GM12878 (cell line): ENCODE data around the gene C1orf52. TPM values are rescaled to one million over a fixed set of nuclear protein-coding genes. Genes with fewer than 3 reads are reported as not detected.

Experiments
- BACH1 ChIP-seq: fragments of 450-650 bp; IDR thresholded peaks from 2 replicates; pipeline ENCODE4 v1.6.1; 2017; ENCODE audit warnings: mild to moderate bottlenecking, borderline replicate concordance
- BHLHE40 ChIP-seq, 2 experiments: fragments of 450-650 bp in 1 of 2; IDR thresholded peaks; 2 replicates each; pipeline ENCODE4 v1.6.1; 2011 to 2017; ENCODE audit warnings: low read depth in 2 of 2, borderline replicate concordance in 1 of 2, improper control_type of control experiment in 1 of 2, low read length in 1 of 2, mild to moderate bottlenecking in 1 of 2
- CBX5 ChIP-seq: sonication (generic); IDR thresholded peaks from 2 replicates; pipeline ENCODE4 v1.6.1; 2016; ENCODE audit warnings: low read depth, moderate library complexity, mild to moderate bottlenecking, inconsistent platforms
- CHD4 ChIP-seq: fragments of 200-600 bp; sonication (generic); IDR thresholded peaks from 2 replicates; pipeline ENCODE4 v1.6.1; 2016; ENCODE audit warnings: mild to moderate bottlenecking
- EED ChIP-seq: sonication (generic); IDR thresholded peaks from 2 replicates; pipeline ENCODE4 v1.6.1; 2016; ENCODE audit warnings: antibody characterized with exemption, low read depth
- LARP7 ChIP-seq: fragments of 450-650 bp; IDR thresholded peaks from 2 replicates; pipeline ENCODE4 v1.6.1; 2017; ENCODE audit warnings: mild to moderate bottlenecking
- MEF2A ChIP-seq: IDR thresholded peaks from 2 replicates; pipeline ENCODE4 v1.6.1; 2011; ENCODE audit warnings: low read depth, mild to moderate bottlenecking, low read length, moderate library complexity; ENCODE audit not compliant: insufficient read depth
- MXI1 ChIP-seq: fragments of 150-350 bp; IDR thresholded peaks from 2 replicates; pipeline ENCODE4 v1.6.1; 2011; ENCODE audit warnings: low read depth, mild to moderate bottlenecking, inconsistent platforms, low read length, improper control_type of control experiment
- NR2C1 ChIP-seq: fragments of 450-650 bp; IDR thresholded peaks from 2 replicates; pipeline ENCODE4 v1.6.1; 2017; ENCODE audit warnings: antibody characterized with exemption, mild to moderate bottlenecking, moderate library complexity
- NR2C2 ChIP-seq: IDR thresholded peaks from 2 replicates; pipeline ENCODE4 v1.6.1; 2011; ENCODE audit warnings: borderline replicate concordance, low read depth; ENCODE audit not compliant: control insufficient read depth, insufficient read length
- RAD21 ChIP-seq: IDR thresholded peaks from 2 replicates; pipeline ENCODE4 v1.6.1; 2011; ENCODE audit warnings: mild to moderate bottlenecking, low read depth, low read length, moderate library complexity; ENCODE audit not compliant: insufficient read depth
- RCOR1 ChIP-seq: conservative IDR thresholded peaks from 2 replicates; pipeline ENCODE4 v1.6.1; 2012; ENCODE audit warnings: low read depth, low read length, improper control_type of control experiment
- RFX5 ChIP-seq: IDR thresholded peaks from 2 replicates; pipeline ENCODE4 v1.6.1; 2011; ENCODE audit warnings: low read depth, low read length, improper control_type of control experiment
- SMC3 ChIP-seq: IDR thresholded peaks from 2 replicates; pipeline ENCODE4 v1.6.1; 2011; ENCODE audit warnings: low read length, improper control_type of control experiment, borderline replicate concordance
- ZNF274 ChIP-seq: IDR thresholded peaks from one replicate; pipeline ENCODE4 v1.8.0; 2011; ENCODE audit not compliant: insufficient read length, insufficient read depth
- polyA plus RNA-seq, 11 experiments: library from polyadenylated mRNA; depleted of rRNA in 4 of 11; unstranded in 6 of 11; stranded (reverse) in 5 of 11; fragments of >200 nt; fragmentation: Nextera tagmentation in 4 of 11; fragmentation: Illumina TruSeq in 1 of 11; extraction: Ambion mirVana in 4 of 11; extraction: Trizol in 1 of 11; gene quantifications; 1 replicate in 1 of 11; 2 replicates in 10 of 11; pipeline versions ENCODE4 v1.2.1 to v1.2.3, GENCODE V29; 2011 to 2016; ENCODE audit warnings: inconsistent platforms in 2 of 11, missing spikeins in 2 of 11, low read depth in 1 of 11
- total RNA-seq, 4 experiments: library from RNA; depleted of rRNA in 3 of 4; stranded (reverse); fragments of >200 nt in 3 of 4; fragmentation: Illumina TruSeq in 1 of 4; extraction: Trizol in 1 of 4; gene quantifications; 2 replicates each; pipeline versions ENCODE4 v1.2.1 to v1.2.3, GENCODE V29; 2013 to 2021
- TF ChIP-seq, protein P1 (sequence below): fragments of 450-650 bp; IDR thresholded peaks from 2 replicates; pipeline ENCODE4 v1.6.1; 2018; ENCODE audit warnings: borderline replicate concordance, mild to moderate bottlenecking; ENCODE audit not compliant: partially characterized antibody
- TF ChIP-seq, protein P2 (sequence below): IDR thresholded peaks from 2 replicates; pipeline ENCODE4 v1.6.1; 2011; ENCODE audit warnings: borderline replicate concordance, low read depth, mild to moderate bottlenecking, moderate library complexity, mixed read lengths, low read length; ENCODE audit not compliant: insufficient read depth; ENCODE audit errors: extremely low read length
- TF ChIP-seq, protein P3 (sequence below): fragments of 450-650 bp; formaldehyde crosslinking; IDR thresholded peaks from 2 replicates; pipeline ENCODE4 v1.4.0; 2022; ENCODE audit warnings: mild to moderate bottlenecking, moderate library complexity
- TF ChIP-seq, protein P4 (sequence below): fragments of 450-650 bp; IDR thresholded peaks from 2 replicates; pipeline ENCODE4 v1.6.1; 2016; ENCODE audit warnings: mild to moderate bottlenecking
- TF ChIP-seq, protein P5 (sequence below): fragments of 450-650 bp; IDR thresholded peaks from 2 replicates; pipeline ENCODE4 v1.6.1; 2017; ENCODE audit warnings: borderline replicate concordance

Gene C1orf52
- total and polyA plus RNA-seq, 10 of the 15 experiments (the other 5 are each of a cell fraction or from before 2014, with no cell fraction given) = 9.4 to 39.5 (median 17.6) TPM

DNA sequence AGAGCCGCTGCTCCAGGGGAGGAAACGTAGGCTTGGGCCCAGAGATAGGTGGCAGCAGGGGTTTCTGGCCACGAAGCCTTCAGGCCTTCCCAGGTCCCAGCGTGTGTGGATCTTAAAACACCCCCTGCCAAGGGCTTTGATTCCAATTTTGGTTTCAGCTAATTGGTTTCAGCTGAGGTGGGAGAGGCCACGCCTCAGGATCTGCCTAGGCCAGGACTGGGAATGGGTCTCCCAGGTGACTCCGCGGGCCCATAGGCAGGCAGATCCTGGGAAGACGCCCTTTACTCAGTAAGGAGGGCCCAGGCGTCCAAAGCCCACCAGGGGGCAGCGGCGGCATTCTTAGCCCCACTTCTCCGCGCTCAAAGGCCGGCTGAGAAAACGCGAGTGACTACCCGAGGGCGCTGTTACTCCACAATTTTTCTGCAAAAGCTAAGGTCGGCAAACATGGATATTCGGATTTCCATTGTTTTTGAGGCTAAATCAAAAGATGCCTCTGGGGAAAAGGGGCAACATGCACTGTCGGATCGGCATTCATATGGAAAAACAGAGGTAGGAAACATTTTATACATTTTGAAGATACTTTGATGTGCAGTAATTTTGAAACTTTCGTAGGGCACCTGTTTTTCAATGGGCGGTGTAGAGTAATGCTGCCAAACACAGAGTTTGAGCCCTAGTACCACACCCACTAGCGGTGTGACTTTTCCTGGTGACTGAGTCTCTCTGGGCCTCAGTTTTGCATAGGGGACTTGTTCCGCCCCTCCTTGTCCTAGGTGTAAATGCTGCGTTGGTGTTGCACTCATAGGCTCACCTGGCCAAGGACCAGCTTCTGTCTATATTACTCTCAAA lies 48.7 kb upstream of the C1orf52 start (continued):
- TF ChIP-seq, protein P1, sequence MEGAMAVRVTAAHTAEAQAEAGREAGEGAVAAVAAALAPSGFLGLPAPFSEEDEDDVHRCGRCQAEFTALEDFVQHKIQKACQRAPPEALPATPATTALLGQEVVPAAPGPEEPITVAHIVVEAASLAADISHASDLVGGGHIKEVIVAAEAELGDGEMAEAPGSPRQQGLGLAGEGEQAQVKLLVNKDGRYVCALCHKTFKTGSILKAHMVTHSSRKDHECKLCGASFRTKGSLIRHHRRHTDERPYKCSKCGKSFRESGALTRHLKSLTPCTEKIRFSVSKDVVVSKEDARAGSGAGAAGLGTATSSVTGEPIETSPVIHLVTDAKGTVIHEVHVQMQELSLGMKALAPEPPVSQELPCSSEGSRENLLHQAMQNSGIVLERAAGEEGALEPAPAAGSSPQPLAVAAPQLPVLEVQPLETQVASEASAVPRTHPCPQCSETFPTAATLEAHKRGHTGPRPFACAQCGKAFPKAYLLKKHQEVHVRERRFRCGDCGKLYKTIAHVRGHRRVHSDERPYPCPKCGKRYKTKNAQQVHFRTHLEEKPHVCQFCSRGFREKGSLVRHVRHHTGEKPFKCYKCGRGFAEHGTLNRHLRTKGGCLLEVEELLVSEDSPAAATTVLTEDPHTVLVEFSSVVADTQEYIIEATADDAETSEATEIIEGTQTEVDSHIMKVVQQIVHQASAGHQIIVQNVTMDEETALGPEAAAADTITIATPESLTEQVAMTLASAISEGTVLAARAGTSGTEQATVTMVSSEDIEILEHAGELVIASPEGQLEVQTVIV = no peak
- TF ChIP-seq NR2C1 = no peak
- no peak for TF ChIP-seq MXI1
- TF ChIP-seq RFX5 = no peak
- TF ChIP-seq, protein P2, sequence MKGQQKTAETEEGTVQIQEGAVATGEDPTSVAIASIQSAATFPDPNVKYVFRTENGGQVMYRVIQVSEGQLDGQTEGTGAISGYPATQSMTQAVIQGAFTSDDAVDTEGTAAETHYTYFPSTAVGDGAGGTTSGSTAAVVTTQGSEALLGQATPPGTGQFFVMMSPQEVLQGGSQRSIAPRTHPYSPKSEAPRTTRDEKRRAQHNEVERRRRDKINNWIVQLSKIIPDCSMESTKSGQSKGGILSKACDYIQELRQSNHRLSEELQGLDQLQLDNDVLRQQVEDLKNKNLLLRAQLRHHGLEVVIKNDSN = no peak
- TF ChIP-seq CHD4 = no peak
- 0 out of 4 replicates have a peak, but pooled peaks of 1 of the 2 experiments have one; percentile 27 for TF ChIP-seq BHLHE40 (IDR thresholded peaks at IDR 0.05; ENCODE audit: borderline replicate concordance in 1 of 2, low read depth in 2 of 2, low read length in 1 of 2)
- peak; percentile 86 for TF ChIP-seq RAD21
- no peak for TF ChIP-seq EED
- no peak for TF ChIP-seq CBX5
- no peak for TF ChIP-seq NR2C2
- TF ChIP-seq BACH1 = no peak
- no peak for TF ChIP-seq LARP7
- TF ChIP-seq MEF2A = no peak
- TF ChIP-seq, protein P3, sequence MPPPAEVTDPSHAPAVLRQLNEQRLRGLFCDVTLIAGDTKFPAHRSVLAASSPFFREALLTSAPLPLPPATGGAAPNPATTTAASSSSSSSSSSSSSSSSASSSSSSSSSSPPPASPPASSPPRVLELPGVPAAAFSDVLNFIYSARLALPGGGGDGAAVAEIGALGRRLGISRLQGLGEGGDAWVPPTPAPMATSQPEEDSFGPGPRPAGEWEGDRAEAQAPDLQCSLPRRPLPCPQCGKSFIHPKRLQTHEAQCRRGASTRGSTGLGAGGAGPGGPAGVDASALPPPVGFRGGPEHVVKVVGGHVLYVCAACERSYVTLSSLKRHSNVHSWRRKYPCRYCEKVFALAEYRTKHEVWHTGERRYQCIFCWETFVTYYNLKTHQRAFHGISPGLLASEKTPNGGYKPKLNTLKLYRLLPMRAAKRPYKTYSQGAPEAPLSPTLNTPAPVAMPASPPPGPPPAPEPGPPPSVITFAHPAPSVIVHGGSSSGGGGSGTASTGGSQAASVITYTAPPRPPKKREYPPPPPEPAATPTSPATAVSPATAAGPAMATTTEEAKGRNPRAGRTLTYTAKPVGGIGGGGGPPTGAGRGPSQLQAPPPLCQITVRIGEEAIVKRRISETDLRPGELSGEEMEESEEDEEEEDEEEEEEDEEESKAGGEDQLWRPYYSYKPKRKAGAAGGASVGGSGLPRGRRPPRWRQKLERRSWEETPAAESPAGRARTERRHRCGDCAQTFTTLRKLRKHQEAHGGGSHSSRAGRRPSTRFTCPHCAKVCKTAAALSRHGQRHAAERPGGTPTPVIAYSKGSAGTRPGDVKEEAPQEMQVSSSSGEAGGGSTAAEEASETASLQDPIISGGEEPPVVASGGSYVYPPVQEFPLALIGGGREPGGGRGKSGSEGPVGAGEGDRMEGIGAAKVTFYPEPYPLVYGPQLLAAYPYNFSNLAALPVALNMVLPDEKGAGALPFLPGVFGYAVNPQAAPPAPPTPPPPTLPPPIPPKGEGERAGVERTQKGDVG (CRISPR knock-in tag) = no peak
- TF ChIP-seq SMC3 = peak; percentile 79
- TF ChIP-seq, protein P4, sequence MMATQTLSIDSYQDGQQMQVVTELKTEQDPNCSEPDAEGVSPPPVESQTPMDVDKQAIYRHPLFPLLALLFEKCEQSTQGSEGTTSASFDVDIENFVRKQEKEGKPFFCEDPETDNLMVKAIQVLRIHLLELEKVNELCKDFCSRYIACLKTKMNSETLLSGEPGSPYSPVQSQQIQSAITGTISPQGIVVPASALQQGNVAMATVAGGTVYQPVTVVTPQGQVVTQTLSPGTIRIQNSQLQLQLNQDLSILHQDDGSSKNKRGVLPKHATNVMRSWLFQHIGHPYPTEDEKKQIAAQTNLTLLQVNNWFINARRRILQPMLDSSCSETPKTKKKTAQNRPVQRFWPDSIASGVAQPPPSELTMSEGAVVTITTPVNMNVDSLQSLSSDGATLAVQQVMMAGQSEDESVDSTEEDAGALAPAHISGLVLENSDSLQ = no peak
- TF ChIP-seq ZNF274 = no peak
- TF ChIP-seq, protein P5, sequence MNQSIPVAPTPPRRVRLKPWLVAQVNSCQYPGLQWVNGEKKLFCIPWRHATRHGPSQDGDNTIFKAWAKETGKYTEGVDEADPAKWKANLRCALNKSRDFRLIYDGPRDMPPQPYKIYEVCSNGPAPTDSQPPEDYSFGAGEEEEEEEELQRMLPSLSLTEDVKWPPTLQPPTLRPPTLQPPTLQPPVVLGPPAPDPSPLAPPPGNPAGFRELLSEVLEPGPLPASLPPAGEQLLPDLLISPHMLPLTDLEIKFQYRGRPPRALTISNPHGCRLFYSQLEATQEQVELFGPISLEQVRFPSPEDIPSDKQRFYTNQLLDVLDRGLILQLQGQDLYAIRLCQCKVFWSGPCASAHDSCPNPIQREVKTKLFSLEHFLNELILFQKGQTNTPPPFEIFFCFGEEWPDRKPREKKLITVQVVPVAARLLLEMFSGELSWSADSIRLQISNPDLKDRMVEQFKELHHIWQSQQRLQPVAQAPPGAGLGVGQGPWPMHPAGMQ = no peak
- TF ChIP-seq RCOR1 = 0 out of 2 replicates have a peak, but pooled peaks have one; percentile 38
